Neuronal stem cell (in vitro differentiated cells): ENCODE results near the gene SRM.

Source experiments
- DNase-seq: peaks from one replicate; pipeline ENCODE4 v3.0.0-alpha.2; 2013; ENCODE audit warnings: low spot score
- H2AFZ ChIP-seq: one replicate; pipeline ENCODE4 v1.6.1; 2013; ENCODE audit warnings: mild to moderate bottlenecking, low read length, inconsistent platforms
- H2AK5ac ChIP-seq: 2 replicates; pipeline ENCODE4 v1.6.1; 2013; ENCODE audit warnings: low read depth, mild to moderate bottlenecking, inconsistent platforms, low read length, moderate library complexity, mixed read lengths
- H2BK120ac ChIP-seq: 2 replicates; pipeline ENCODE4 v1.6.1; 2013; ENCODE audit warnings: low read depth, mild to moderate bottlenecking, inconsistent platforms, low read length, moderate library complexity, mixed read lengths
- H2BK12ac ChIP-seq: one replicate; pipeline ENCODE4 v1.6.1; 2013; ENCODE audit warnings: low read length, inconsistent platforms
- H2BK15ac ChIP-seq: 2 replicates; pipeline ENCODE4 v1.6.1; 2013; ENCODE audit warnings: mild to moderate bottlenecking, low read length, inconsistent platforms, mixed read lengths
- H2BK5ac ChIP-seq: one replicate; pipeline ENCODE4 v1.6.1; 2013; ENCODE audit warnings: inconsistent platforms, mild to moderate bottlenecking, low read length, moderate library complexity
- H3K14ac ChIP-seq: one replicate; pipeline ENCODE4 v1.6.1; 2013; ENCODE audit warnings: low read length, inconsistent platforms
- H3K18ac ChIP-seq: 2 replicates; pipeline ENCODE4 v1.6.1; 2013; ENCODE audit warnings: low read length, inconsistent platforms
- H3K23ac ChIP-seq: 2 replicates; pipeline ENCODE4 v1.6.1; 2013; ENCODE audit warnings: low read depth, mild to moderate bottlenecking, mixed read lengths, low read length, inconsistent platforms; ENCODE audit not compliant: poor library complexity
- H3K27ac ChIP-seq: replicated peaks from 3 replicates; pipeline ENCODE4 v1.5.1; 2013; ENCODE audit warnings: low read length, inconsistent platforms
- H3K27me3 ChIP-seq, 3 experiments: 2 replicates each; pipeline ENCODE4 v1.6.1; 2013; ENCODE audit warnings: low read length in 3 of 3, mild to moderate bottlenecking in 2 of 3, inconsistent platforms in 1 of 3, low read depth in 1 of 3, mixed read lengths in 1 of 3, moderate library complexity in 1 of 3; ENCODE audit not compliant: control insufficient read depth in 3 of 3, insufficient read depth in 3 of 3
- H3K36me3 ChIP-seq, 2 donors: replicated peaks in 1 of 2; 2 replicates each; pipeline ENCODE4 v1.6.1; 2013; ENCODE audit warnings: low read length in 2 of 2; ENCODE audit not compliant: control insufficient read depth in 2 of 2, insufficient read depth in 2 of 2
- H3K4ac ChIP-seq: 2 replicates; pipeline ENCODE4 v1.6.1; 2013; ENCODE audit warnings: inconsistent platforms, mild to moderate bottlenecking, low read length, moderate library complexity
- H3K4me1 ChIP-seq, 2 donors: 1 replicate in 1 of 2; 2 replicates in 1 of 2; pipeline ENCODE4 v1.6.1; 2013; ENCODE audit warnings: low read length in 2 of 2, low read depth in 1 of 2; ENCODE audit not compliant: control insufficient read depth in 2 of 2, insufficient read depth in 1 of 2
- H3K4me2 ChIP-seq: one replicate; pipeline ENCODE4 v1.6.1; 2013; ENCODE audit warnings: mild to moderate bottlenecking, low read length, inconsistent platforms; ENCODE audit not compliant: insufficient read depth, poor library complexity, severe bottlenecking
- H3K4me3 ChIP-seq, 2 donors: 2 replicates each; pipeline ENCODE4 v1.5.1; 2013; ENCODE audit warnings: low read length in 2 of 2, mild to moderate bottlenecking in 2 of 2, inconsistent platforms in 1 of 2, moderate library complexity in 1 of 2
- H3K79me1 ChIP-seq: one replicate; pipeline ENCODE4 v1.6.1; 2013; ENCODE audit warnings: low read depth, mild to moderate bottlenecking, inconsistent platforms, low read length, moderate library complexity
- H3K9ac ChIP-seq: one replicate; pipeline ENCODE4 v1.6.1; 2013; ENCODE audit warnings: mild to moderate bottlenecking, low read depth, low read length, inconsistent platforms; ENCODE audit not compliant: poor library complexity
- H3K9me3 ChIP-seq, 2 donors: replicated peaks in 1 of 2; 2 replicates each; pipeline versions ENCODE3 to v1.6.1; 2013; ENCODE audit warnings: low read length in 2 of 2, mild to moderate bottlenecking in 2 of 2, inconsistent platforms in 1 of 2, low read depth in 1 of 2, mixed read lengths in 1 of 2, moderate library complexity in 1 of 2; ENCODE audit not compliant: control insufficient read depth in 2 of 2, insufficient read depth in 1 of 2
- H4K8ac ChIP-seq: one replicate; pipeline ENCODE4 v1.6.1; 2013; ENCODE audit warnings: low read depth, mild to moderate bottlenecking, inconsistent platforms, low read length, moderate library complexity
- H4K91ac ChIP-seq: one replicate; pipeline ENCODE4 v1.6.1; 2013; ENCODE audit warnings: low read length, low read depth, mild to moderate bottlenecking, inconsistent platforms; ENCODE audit not compliant: poor library complexity
- WGBS, 2 donors: extraction: QIAGEN DNeasy Blood & Tissue Kit; methylation state at CpG; one replicate each; pipeline ENCODE4 v1.1.7; 2013; ENCODE audit warnings: missing lambda C conversion rate in 2 of 2, mixed read lengths in 1 of 2; ENCODE audit not compliant: insufficient read length in 2 of 2, insufficient replicate concordance in 1 of 2; ENCODE audit errors: extremely low coverage in 2 of 2; 5-methylcytosine and 5-hydroxymethylcytosine counted together

Gene SRM

GRCh38 chr1:11055676-11056075 lies 4.1 kb downstream of the SRM start:
- Histone ChIP-seq H2BK5ac (no peak overlapping the region), H3K27me3 (no peaks in the 10 kb centered on the region), H2AFZ (no peak overlapping the region), H3K27ac (no peak overlapping the region), H3K4ac (no peak overlapping the region), H2BK12ac (no peak overlapping the region), H3K4me3 (no peak overlapping the region), H2BK15ac (no peak overlapping the region), H3K4me1 (peaks cover 7 to 19% of the 10 kb centered on the region in 2 donors), H3K79me1 (peaks cover 4% of the 10 kb centered on the region), H2BK120ac (no peak overlapping the region), H4K8ac (no peak overlapping the region), H3K14ac (no peak overlapping the region), H3K18ac (no peak overlapping the region), H3K9me3 (no peaks in the 10 kb centered on the region), H3K23ac (no peak overlapping the region), H2AK5ac (no peak overlapping the region), H4K91ac (no peak overlapping the region), H3K9ac (no peak overlapping the region), H3K36me3 (peaks cover 10 to 46% of the 10 kb centered on the region in 2 donors), H3K4me2 (no peak overlapping the region)
- no peak for DNase-seq
- no CpG with 5 or more reads among the region's 12 CpGs for whole genome bisulfite sequencing, 2 donors

DNA sequence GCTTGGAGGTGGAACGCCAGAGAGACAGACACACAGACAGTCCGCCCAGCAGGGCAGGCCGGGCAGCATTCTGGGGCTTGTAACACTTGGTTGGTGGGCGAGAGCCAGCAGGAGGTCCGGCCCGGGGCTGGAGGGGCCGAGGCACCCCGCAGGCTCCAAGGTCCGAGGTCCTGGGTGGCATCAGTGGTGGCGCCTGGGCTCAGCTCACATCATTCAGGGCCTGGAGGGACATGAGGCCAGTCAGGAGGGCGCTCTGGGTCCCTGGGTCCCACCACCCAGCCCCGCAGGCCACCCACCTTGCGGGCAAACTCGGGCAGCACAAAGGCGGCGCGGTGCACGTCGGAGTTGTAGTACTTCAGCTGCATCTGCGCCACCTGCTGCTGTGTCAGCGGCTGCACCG lies 5.2 kb downstream of the SRM start:
- Histone ChIP-seq H3K14ac (no peak overlapping the region), H3K27ac (no peak overlapping the region), H4K8ac (no peak overlapping the region), H4K91ac (no peak overlapping the region), H2BK15ac (no peak overlapping the region), H3K23ac (no peak overlapping the region), H3K4me2 (no peak overlapping the region), H3K9ac (no peak overlapping the region), H3K9me3 (no peaks in the 10 kb centered on the region), H3K4me3 (no peak overlapping the region), H3K79me1 (peaks cover 3% of the 10 kb centered on the region), H2AK5ac (no peak overlapping the region), H3K27me3 (no peaks in the 10 kb centered on the region), H2BK120ac (no peak overlapping the region), H3K18ac (no peak overlapping the region), H2BK12ac (no peak overlapping the region), H3K4me1 (peaks cover 7 to 19% of the 10 kb centered on the region in 2 donors), H3K36me3 (peaks cover 10 to 46% of the 10 kb centered on the region in 2 donors), H2AFZ (no peak overlapping the region), H3K4ac (no peak overlapping the region), H2BK5ac (no peak overlapping the region)
- no peak for DNase-seq
- no CpG with 5 or more reads among the region's 22 CpGs for WGBS, 2 donors

- Histone ChIP-seq H3K14ac (no peak overlapping the region), H4K8ac (peak overlapping the region; percentile 92), H3K23ac (no peak overlapping the region), H3K4ac (no peak overlapping the region), H2BK15ac (no peak overlapping the region), H2AK5ac (no peak overlapping the region), H2BK120ac (no peak overlapping the region), H3K4me2 (no peak overlapping the region), H2BK12ac (no peak overlapping the region), H3K9ac (no peak overlapping the region), H3K4me3 (no peak overlapping the region), H3K27ac (no peak overlapping the region), H3K9me3 (no peaks in the 10 kb centered on the region), H3K36me3 (peaks cover 10 to 46% of the 10 kb centered on the region in 2 donors), H3K18ac (no peak overlapping the region), H2AFZ (no peak overlapping the region), H3K4me1 (peaks cover 7 to 19% of the 10 kb centered on the region in 2 donors), H2BK5ac (no peak overlapping the region), H4K91ac (no peak overlapping the region), H3K79me1 (no peaks in the 10 kb centered on the region), H3K27me3 (no peaks in the 10 kb centered on the region)
- WGBS, 2 donors = no CpG with 5 or more reads among the region's 7 CpGs
- DNase-seq = no peak
Observed at GRCh38 chr1:11054181-11054580, 5.6 kb downstream of the SRM start.

DNA sequence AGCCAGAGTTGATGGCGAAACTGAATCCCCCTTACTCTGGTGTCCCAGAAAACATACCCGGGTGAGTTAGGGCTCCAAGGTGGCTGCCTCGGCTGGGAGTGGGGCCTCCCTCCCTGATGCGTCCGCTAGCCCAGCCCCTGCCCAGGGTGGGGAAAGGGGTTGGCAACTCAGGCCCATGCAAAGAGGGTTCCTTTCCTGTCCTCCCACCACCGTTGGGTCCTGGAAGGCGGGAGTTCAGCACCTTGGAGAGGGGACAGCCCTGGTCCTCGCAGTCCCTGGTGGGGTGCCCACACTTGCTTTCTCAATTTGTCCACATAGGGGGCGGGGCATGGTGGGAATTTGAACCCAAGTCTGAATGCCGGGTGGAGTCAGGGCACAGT lies 6.1 kb downstream of the SRM start:
- peaks cover 10 to 46% of the 10 kb centered on the region in 2 donors for H3K36me3 ChIP-seq
- DNase-seq = no peak

More for the DNA sequence above, 6.1 kb downstream of the SRM start:
- Histone ChIP-seq H3K4me1 (peaks cover 3 to 15% of the 10 kb centered on the region in 2 donors), H3K9me3 (no peaks in the 10 kb centered on the region), H3K23ac (peak overlapping the region; percentile 31), H2BK15ac (no peak overlapping the region), H2BK5ac (no peak overlapping the region), H3K27me3 (no peaks in the 10 kb centered on the region), H2BK120ac (no peak overlapping the region), H3K4me3 (no peak overlapping the region), H4K8ac (no peak overlapping the region), H2AK5ac (no peak overlapping the region), H3K9ac (no peak overlapping the region), H3K4me2 (no peak overlapping the region), H3K18ac (no peak overlapping the region), H4K91ac (no peak overlapping the region), H3K4ac (no peak overlapping the region), H3K14ac (no peak overlapping the region), H3K79me1 (no peaks in the 10 kb centered on the region), H3K27ac (no peak overlapping the region), H2BK12ac (no peak overlapping the region), H2AFZ (no peak overlapping the region)
- WGBS, 2 donors = no CpG with 5 or more reads among the region's 10 CpGs
